ENCODE measurements around the gene OLIG3. TPM values are rescaled to one million over a fixed set of nuclear protein-coding genes. Genes with fewer than 3 reads are reported as not detected.

The OLIG3 gene
- total RNA-seq, 1 experiment from 2014 or later: not detected

DNA sequence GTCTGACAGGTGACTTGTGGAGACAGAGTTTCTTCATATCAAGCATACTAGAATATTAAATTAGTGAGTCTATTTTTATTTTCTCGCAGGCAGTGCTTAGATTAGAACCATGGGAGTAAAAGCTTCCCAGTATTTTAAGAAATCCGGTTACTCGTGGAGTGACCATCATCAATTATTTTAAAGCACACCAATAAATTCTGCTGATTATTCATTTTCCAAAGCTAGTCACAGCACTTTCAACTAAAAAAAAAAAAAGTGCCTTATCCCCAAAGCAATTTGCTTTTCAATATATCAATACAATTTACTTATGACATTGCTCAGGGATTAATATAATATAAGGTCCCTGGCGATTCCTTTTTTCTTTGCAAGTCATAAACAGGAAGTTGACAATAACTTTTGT lies 26.3 kb upstream of the OLIG3 start:
- no peaks in the 10 kb centered on the region for H3K36me3 ChIP-seq (ENCODE audit: control insufficient read depth, insufficient read depth, low read length)
- no peaks in the 10 kb centered on the region for H3K27me3 ChIP-seq (replicated peaks; ENCODE audit: control insufficient read depth, insufficient read depth, low read length)
- intact Hi-C loops (cut with micrococcal nuclease; ENCODE audit: unreplicated experiment): no loop called here
- ChIA-PET POLR2A (no interaction called here), CTCF (no interaction called here)
- Mint-ChIP-seq H3K4me3 (ENCODE audit: unreplicated experiment) (no peak overlapping the region), H3K27me3 (ENCODE audit: insufficient read depth, unreplicated experiment) (peaks cover 8% of the 10 kb centered on the region), H3K9me3 (ENCODE audit: unreplicated experiment) (no peaks in the 10 kb centered on the region), H3K36me3 (ENCODE audit: insufficient read depth, unreplicated experiment) (no peaks in the 10 kb centered on the region), H3K27ac (ENCODE audit: unreplicated experiment) (no peak overlapping the region), H3K4me1 (ENCODE audit: low read depth, unreplicated experiment) (peaks cover 7% of the 10 kb centered on the region)
- DNase-seq: no peak
- H3K4me3 ChIP-seq (ENCODE audit: low read depth, low read length): no peak overlapping the region
- no TSS peak for BruUV-seq (replicated peaks)
- H3K4me1 ChIP-seq: no peaks in the 10 kb centered on the region
- TF ChIP-seq, protein P1, sequence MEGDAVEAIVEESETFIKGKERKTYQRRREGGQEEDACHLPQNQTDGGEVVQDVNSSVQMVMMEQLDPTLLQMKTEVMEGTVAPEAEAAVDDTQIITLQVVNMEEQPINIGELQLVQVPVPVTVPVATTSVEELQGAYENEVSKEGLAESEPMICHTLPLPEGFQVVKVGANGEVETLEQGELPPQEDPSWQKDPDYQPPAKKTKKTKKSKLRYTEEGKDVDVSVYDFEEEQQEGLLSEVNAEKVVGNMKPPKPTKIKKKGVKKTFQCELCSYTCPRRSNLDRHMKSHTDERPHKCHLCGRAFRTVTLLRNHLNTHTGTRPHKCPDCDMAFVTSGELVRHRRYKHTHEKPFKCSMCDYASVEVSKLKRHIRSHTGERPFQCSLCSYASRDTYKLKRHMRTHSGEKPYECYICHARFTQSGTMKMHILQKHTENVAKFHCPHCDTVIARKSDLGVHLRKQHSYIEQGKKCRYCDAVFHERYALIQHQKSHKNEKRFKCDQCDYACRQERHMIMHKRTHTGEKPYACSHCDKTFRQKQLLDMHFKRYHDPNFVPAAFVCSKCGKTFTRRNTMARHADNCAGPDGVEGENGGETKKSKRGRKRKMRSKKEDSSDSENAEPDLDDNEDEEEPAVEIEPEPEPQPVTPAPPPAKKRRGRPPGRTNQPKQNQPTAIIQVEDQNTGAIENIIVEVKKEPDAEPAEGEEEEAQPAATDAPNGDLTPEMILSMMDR (IDR thresholded peaks at IDR 0.05; ENCODE audit: insufficient read depth in 1 of 2, low read depth in 1 of 2, low read length in 1 of 2, severe bottlenecking in 1 of 2, unreplicated experiment in 1 of 2): no peak
- no peaks in the 10 kb centered on the region for H3K9me3 ChIP-seq

DNA sequence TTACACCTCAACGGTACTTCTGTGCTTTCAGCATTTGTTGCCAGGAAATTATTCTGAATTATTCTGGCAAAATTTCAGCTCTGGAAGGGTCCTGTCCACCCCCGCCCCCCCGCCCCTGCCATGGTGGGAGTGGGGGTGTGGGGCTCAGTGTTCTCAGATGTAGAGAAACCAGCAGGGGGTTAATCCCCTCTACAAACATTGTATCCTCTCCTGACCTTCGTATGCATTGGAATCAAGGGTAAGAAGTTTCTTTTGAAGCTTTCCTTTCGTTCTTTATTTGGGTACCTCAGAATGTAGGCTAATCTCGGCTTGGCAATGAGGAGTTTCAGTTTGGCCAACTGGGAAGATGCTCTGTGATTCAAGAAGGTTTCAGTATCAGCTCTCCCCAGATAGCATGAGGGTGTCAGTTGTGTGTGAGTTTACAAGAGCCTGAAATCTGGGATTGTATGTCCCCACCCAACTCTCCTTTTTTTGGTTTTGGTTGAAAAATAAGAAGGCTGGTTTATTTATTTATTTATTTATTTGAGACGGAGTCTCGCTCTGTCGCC lies 25.5 kb upstream of the OLIG3 start:
- no peaks in the 10 kb centered on the region for H3K4me1 ChIP-seq
- no peak for DNase-seq
- Mint-ChIP-seq H3K27ac (ENCODE audit: unreplicated experiment) (no peak overlapping the region), H3K4me1 (ENCODE audit: low read depth, unreplicated experiment) (peaks cover 7% of the 10 kb centered on the region), H3K4me3 (ENCODE audit: unreplicated experiment) (no peak overlapping the region), H3K9me3 (ENCODE audit: unreplicated experiment) (no peaks in the 10 kb centered on the region), H3K27me3 (ENCODE audit: insufficient read depth, unreplicated experiment) (peaks cover 8% of the 10 kb centered on the region), H3K36me3 (ENCODE audit: insufficient read depth, unreplicated experiment) (no peaks in the 10 kb centered on the region)
- ChIA-PET POLR2A (no interaction called here), CTCF (no interaction called here)
- no peak overlapping the region for H3K4me3 ChIP-seq (ENCODE audit: low read depth, low read length)
- BruUV-seq (replicated peaks): no TSS peak
- intact Hi-C loops (cut with micrococcal nuclease; ENCODE audit: unreplicated experiment): no loop called here
- H3K27me3 ChIP-seq (replicated peaks; ENCODE audit: control insufficient read depth, insufficient read depth, low read length): no peaks in the 10 kb centered on the region; the same call in 1 of the 2 replicates
- TF ChIP-seq, protein P1 (IDR thresholded peaks at IDR 0.05; ENCODE audit: insufficient read depth in 1 of 2, low read depth in 1 of 2, low read length in 1 of 2, severe bottlenecking in 1 of 2, unreplicated experiment in 1 of 2): no peak
- H3K36me3 ChIP-seq (ENCODE audit: control insufficient read depth, insufficient read depth, low read length): no peaks in the 10 kb centered on the region
- H3K9me3 ChIP-seq: no peaks in the 10 kb centered on the region

DNA sequence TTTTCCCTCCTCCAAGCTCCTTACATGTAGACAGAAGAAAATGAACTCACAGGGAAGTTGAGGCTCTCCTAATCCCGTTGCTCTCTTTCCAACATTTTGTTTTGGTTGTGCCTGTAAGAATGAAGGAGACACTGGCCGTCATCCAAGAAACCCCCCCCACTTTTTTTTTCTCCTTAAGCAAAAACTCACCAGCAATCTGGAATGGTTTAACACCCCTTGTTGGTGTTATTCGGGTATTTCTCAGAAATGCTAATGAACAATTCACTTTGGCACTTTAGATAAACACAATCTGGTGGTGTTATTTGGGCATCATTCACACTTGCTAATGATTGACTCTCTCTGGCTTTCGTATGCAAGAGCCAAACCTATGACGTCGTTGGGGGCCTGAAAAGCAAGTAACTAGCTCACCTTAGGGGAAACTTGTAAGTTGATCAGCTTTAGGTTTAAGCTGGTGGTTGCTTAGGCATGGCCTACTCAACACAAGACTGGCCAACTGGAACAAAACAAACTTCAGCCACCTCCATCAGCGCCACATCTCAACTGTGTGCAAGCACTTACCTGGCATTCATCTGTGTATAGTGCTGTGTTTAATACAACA lies 24.3 kb upstream of the OLIG3 start:
- Histone ChIP-seq H3K9me3 (no peaks in the 10 kb centered on the region), H3K4me3 (ENCODE audit: low read depth, low read length) (no peak overlapping the region), H3K36me3 (ENCODE audit: control insufficient read depth, insufficient read depth, low read length) (no peaks in the 10 kb centered on the region), H3K27me3 (replicated peaks; ENCODE audit: control insufficient read depth, insufficient read depth, low read length) (no peaks in the 10 kb centered on the region; the same call in 1 of the 2 replicates), H3K4me1 (no peaks in the 10 kb centered on the region)
- Mint-ChIP-seq H3K4me1 (ENCODE audit: low read depth, unreplicated experiment) (peaks cover 7% of the 10 kb centered on the region), H3K27me3 (ENCODE audit: insufficient read depth, unreplicated experiment) (peaks cover 8% of the 10 kb centered on the region), H3K27ac (ENCODE audit: unreplicated experiment) (no peak overlapping the region), H3K4me3 (ENCODE audit: unreplicated experiment) (no peak overlapping the region), H3K9me3 (ENCODE audit: unreplicated experiment) (no peaks in the 10 kb centered on the region), H3K36me3 (ENCODE audit: insufficient read depth, unreplicated experiment) (no peaks in the 10 kb centered on the region)
- TF ChIP-seq, protein P1 (IDR thresholded peaks at IDR 0.05; ENCODE audit: insufficient read depth in 1 of 2, low read depth in 1 of 2, low read length in 1 of 2, severe bottlenecking in 1 of 2, unreplicated experiment in 1 of 2): no peak
- ChIA-PET POLR2A (no interaction called here), CTCF (no interaction called here)
- intact Hi-C loops (cut with micrococcal nuclease; ENCODE audit: unreplicated experiment): no loop called here
- no peak for DNase-seq
- BruUV-seq (replicated peaks): no TSS peak

Data from Caco-2 (cell line).